ENCODE measurements around the gene TAF7L. TPM values are rescaled to one million over a fixed set of nuclear protein-coding genes. Genes with fewer than 3 reads are reported as not detected.

Gene TAF7L
- total and polyA plus RNA-seq, 2 donors (not counting 1 experiment from before 2014, with no cell fraction given) = 0.27 to 0.33 TPM

DNA sequence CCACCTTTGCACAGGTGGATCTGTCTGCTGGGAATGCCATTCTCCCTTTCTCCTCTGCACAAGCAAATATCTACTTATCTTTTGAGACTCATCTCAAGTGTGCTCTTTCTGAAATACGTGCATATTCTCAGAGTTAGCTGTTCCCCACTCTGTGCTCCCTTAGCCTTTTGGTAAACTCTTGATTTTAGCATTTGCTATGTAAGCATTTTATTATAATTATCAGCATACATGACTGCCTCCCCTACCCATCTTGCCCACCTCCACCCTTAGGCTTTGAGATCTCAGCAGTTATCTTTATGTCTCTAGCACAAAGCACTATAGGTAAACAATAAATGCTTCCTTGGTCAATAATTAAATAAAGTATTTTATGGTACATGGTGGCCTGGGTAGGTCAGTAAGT is 60.1 kb downstream of the TAF7L start:
- Histone ChIP-seq H3K4me2 (ENCODE audit: extremely low read depth, insufficient read depth, low read length) (no peak overlapping the region), H3K4me1 (ENCODE audit: control insufficient read depth, extremely low read depth, insufficient read depth, low read length) (peaks cover 3% of the 10 kb centered on the region), H3K4me3 (replicated peaks in 1 of 4; ENCODE audit: control extremely low read depth in 1 of 4, insufficient read depth in 1 of 4, low read depth in 3 of 4, low read length in 4 of 4) (no peak overlapping the region), H3K9ac (ENCODE audit: insufficient read depth, low read length) (no peak overlapping the region), H3K79me2 (ENCODE audit: control insufficient read depth, insufficient read depth, low read length) (no peaks in the 10 kb centered on the region), H3K27ac (ENCODE audit: insufficient read depth, low read length) (no peak overlapping the region), H3K36me3 (ENCODE audit: control insufficient read depth, insufficient read depth, low read length) (no peaks in the 10 kb centered on the region), H2AFZ (ENCODE audit: low read length) (no peak overlapping the region), H3K9me3 (ENCODE audit: control insufficient read depth, insufficient read depth, low read depth, low read length) (no peaks in the 10 kb centered on the region), H3K27me3 (ENCODE audit: control insufficient read depth, insufficient read depth, low read length) (no peaks in the 10 kb centered on the region), H4K20me1 (ENCODE audit: control insufficient read depth, extremely low read depth, insufficient read depth, low read length) (no peaks in the 10 kb centered on the region)
- TF ChIP-seq EZH2 (IDR thresholded peaks at IDR 0.05; ENCODE audit: low read length, missing control alignments) = no peak
- TF ChIP-seq, protein P1, sequence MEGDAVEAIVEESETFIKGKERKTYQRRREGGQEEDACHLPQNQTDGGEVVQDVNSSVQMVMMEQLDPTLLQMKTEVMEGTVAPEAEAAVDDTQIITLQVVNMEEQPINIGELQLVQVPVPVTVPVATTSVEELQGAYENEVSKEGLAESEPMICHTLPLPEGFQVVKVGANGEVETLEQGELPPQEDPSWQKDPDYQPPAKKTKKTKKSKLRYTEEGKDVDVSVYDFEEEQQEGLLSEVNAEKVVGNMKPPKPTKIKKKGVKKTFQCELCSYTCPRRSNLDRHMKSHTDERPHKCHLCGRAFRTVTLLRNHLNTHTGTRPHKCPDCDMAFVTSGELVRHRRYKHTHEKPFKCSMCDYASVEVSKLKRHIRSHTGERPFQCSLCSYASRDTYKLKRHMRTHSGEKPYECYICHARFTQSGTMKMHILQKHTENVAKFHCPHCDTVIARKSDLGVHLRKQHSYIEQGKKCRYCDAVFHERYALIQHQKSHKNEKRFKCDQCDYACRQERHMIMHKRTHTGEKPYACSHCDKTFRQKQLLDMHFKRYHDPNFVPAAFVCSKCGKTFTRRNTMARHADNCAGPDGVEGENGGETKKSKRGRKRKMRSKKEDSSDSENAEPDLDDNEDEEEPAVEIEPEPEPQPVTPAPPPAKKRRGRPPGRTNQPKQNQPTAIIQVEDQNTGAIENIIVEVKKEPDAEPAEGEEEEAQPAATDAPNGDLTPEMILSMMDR (conservative IDR thresholded peaks at IDR 0.05 in 1 of 2, IDR thresholded peaks at IDR 0.05 in 1 of 2; ENCODE audit: low read depth in 1 of 2, low read length in 2 of 2) = no peak
- no peak for DNase-seq (ENCODE audit: low read depth in 2 of 2)

DNA sequence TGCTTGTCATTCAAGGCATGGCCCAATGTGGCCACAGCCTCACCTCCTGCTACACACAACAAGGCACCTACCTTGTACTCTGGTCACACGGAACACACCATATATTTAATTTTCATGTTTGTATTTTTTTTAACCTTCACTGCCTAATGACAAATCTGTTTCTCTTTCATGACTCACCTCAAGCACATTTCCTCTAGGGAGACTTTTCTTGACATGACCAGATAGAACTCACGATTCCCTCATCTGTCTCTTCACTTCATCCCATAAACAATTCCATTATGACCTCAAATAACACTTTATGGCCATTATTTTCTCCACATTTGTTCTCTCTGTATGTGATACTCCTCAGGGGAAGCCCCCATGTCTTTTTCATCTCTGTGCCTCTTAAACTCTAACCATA is 60.5 kb downstream of the TAF7L start:
- H4K20me1 ChIP-seq (ENCODE audit: control insufficient read depth, extremely low read depth, insufficient read depth, low read length) = no peaks in the 10 kb centered on the region
- H3K27me3 ChIP-seq (ENCODE audit: control insufficient read depth, insufficient read depth, low read length) = no peaks in the 10 kb centered on the region
- H3K9ac ChIP-seq (ENCODE audit: insufficient read depth, low read length) = no peak overlapping the region
- TF ChIP-seq, protein P1 (conservative IDR thresholded peaks at IDR 0.05 in 1 of 2, IDR thresholded peaks at IDR 0.05 in 1 of 2; ENCODE audit: low read depth in 1 of 2, low read length in 2 of 2) = no peak
- TF ChIP-seq EZH2 (IDR thresholded peaks at IDR 0.05; ENCODE audit: low read length, missing control alignments) = no peak
- no peak overlapping the region for H3K4me2 ChIP-seq (ENCODE audit: extremely low read depth, insufficient read depth, low read length)
- no peaks in the 10 kb centered on the region for H3K79me2 ChIP-seq (ENCODE audit: control insufficient read depth, insufficient read depth, low read length)
- no peaks in the 10 kb centered on the region for H3K36me3 ChIP-seq (ENCODE audit: control insufficient read depth, insufficient read depth, low read length)
- no peak overlapping the region for H2AFZ ChIP-seq (ENCODE audit: low read length)
- H3K27ac ChIP-seq (ENCODE audit: insufficient read depth, low read length) = no peak overlapping the region
- H3K4me3 ChIP-seq (replicated peaks in 1 of 4; ENCODE audit: control extremely low read depth in 1 of 4, insufficient read depth in 1 of 4, low read depth in 3 of 4, low read length in 4 of 4) = no peak overlapping the region
- peaks cover 3% of the 10 kb centered on the region for H3K4me1 ChIP-seq (ENCODE audit: control insufficient read depth, extremely low read depth, insufficient read depth, low read length)
- peak; percentile 1 to 43 for DNase-seq (ENCODE audit: low read depth in 2 of 2)
- no peaks in the 10 kb centered on the region for H3K9me3 ChIP-seq (ENCODE audit: control insufficient read depth, insufficient read depth, low read depth, low read length)

DNA sequence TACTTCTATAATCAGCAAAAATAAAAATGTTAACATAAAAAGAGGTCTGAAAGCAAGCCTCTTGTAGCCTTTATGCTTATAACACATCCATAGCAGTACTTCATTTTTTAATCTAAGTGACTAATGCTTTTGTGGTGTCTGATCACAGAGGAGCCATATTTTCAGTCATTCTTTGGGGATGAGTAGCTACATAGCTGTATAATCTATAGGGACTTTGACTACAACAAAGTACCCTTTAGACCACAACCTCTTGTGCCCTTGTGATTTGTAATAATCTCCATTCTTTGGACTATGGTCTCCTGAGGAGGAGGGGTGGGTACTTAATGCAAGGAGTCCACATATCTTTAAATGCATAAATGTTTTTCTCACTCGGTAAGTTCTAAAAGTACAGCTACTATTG is 62.0 kb downstream of the TAF7L start:
- peak; percentile 63 to 88 for DNase-seq (ENCODE audit: low read depth in 2 of 2)
- no peak overlapping the region for H3K9ac ChIP-seq (ENCODE audit: insufficient read depth, low read length)
- H3K27me3 ChIP-seq (ENCODE audit: control insufficient read depth, insufficient read depth, low read length) = no peaks in the 10 kb centered on the region
- H2AFZ ChIP-seq (ENCODE audit: low read length) = no peak overlapping the region
- TF ChIP-seq EZH2 (IDR thresholded peaks at IDR 0.05; ENCODE audit: low read length, missing control alignments) = no peak
- TF ChIP-seq, protein P1 (conservative IDR thresholded peaks at IDR 0.05 in 1 of 2, IDR thresholded peaks at IDR 0.05 in 1 of 2; ENCODE audit: low read depth in 1 of 2, low read length in 2 of 2) = no peak
- no peak overlapping the region for H3K27ac ChIP-seq (ENCODE audit: insufficient read depth, low read length)
- H3K4me3 ChIP-seq (replicated peaks in 1 of 4; ENCODE audit: control extremely low read depth in 1 of 4, insufficient read depth in 1 of 4, low read depth in 3 of 4, low read length in 4 of 4) = no peak overlapping the region
- H3K36me3 ChIP-seq (ENCODE audit: control insufficient read depth, insufficient read depth, low read length) = no peaks in the 10 kb centered on the region
- no peaks in the 10 kb centered on the region for H4K20me1 ChIP-seq (ENCODE audit: control insufficient read depth, extremely low read depth, insufficient read depth, low read length)
- H3K79me2 ChIP-seq (ENCODE audit: control insufficient read depth, insufficient read depth, low read length) = no peaks in the 10 kb centered on the region
- no peak overlapping the region for H3K4me2 ChIP-seq (ENCODE audit: extremely low read depth, insufficient read depth, low read length)
- H3K9me3 ChIP-seq (ENCODE audit: control insufficient read depth, insufficient read depth, low read depth, low read length) = no peaks in the 10 kb centered on the region
- peaks cover 3% of the 10 kb centered on the region for H3K4me1 ChIP-seq (ENCODE audit: control insufficient read depth, extremely low read depth, insufficient read depth, low read length)

All from fibroblast of lung (primary cell).